Endothelial cell of umbilical vein (primary cell): ENCODE measurements around the gene ARSB. TPM values are rescaled to one million over a fixed set of nuclear protein-coding genes. Genes with fewer than 3 reads are reported as not detected.

Source experiments
- BruUV-seq: library from RNA; stranded (reverse); fragments of 400-500 nt; replicated peaks from 2 replicates; lab custom pipeline; 2021; lab: Mats Ljungman, UMichigan
- CTCF ChIA-PET: fragments of 300-600, 350-600 bp; sonication (Branson Sonifier 250); formaldehyde crosslinking; loops from one replicate; lab custom pipeline; 2021; ENCODE audit warnings: antibody characterized with exemption, inconsistent platforms; lab: Charles Lee
- POLR2A ChIA-PET: fragments of 300-600, 350-600 bp; sonication (Branson Sonifier 250); formaldehyde crosslinking; loops from one replicate; lab custom pipeline; 2021; ENCODE audit warnings: antibody characterized with exemption, inconsistent platforms; lab: Charles Lee
- DNase-seq: peaks from one replicate; pipeline ENCODE4 v3.0.0-alpha.2; 2011; ENCODE audit warnings: low read depth, low spot score
- FAIRE-seq: peaks from 2 replicates; lab custom pipeline; 2011; peaks lifted over from hg19 to GRCh38; lab: Jason Lieb, UNC
- H2AFZ ChIP-seq: 2 replicates; pipeline ENCODE4 v1.6.0; 2012; ENCODE audit warnings: low read depth, low read length, control low read depth, inconsistent platforms
- H3K27ac ChIP-seq: 2 replicates; pipeline ENCODE4 v1.5.1; 2011; ENCODE audit warnings: low read depth, mild to moderate bottlenecking, control low read depth, low read length, moderate library complexity; ENCODE audit not compliant: insufficient read depth
- H3K27me3 ChIP-seq, 2 experiments: 2 replicates each; pipeline versions ENCODE4 v1.6.0 to v1.6.1; 2011; ENCODE audit warnings: low read length in 2 of 2, mixed read lengths in 1 of 2; ENCODE audit not compliant: control insufficient read depth in 2 of 2, insufficient read depth in 2 of 2
- H3K36me3 ChIP-seq, 2 experiments: 2 replicates in 1 of 2; 3 replicates in 1 of 2; pipeline ENCODE4 v1.5.1; 2011; ENCODE audit warnings: low read length in 2 of 2, mild to moderate bottlenecking in 1 of 2, moderate library complexity in 1 of 2; ENCODE audit not compliant: control insufficient read depth in 2 of 2, insufficient read depth in 2 of 2; ENCODE audit errors: extremely low read depth in 1 of 2
- H3K4me1 ChIP-seq: 3 replicates; pipeline ENCODE4 v1.5.1; 2011; ENCODE audit warnings: mild to moderate bottlenecking, low read length; ENCODE audit not compliant: control insufficient read depth, insufficient read depth; ENCODE audit errors: extremely low read depth
- H3K4me2 ChIP-seq: 2 replicates; pipeline ENCODE4 v1.6.1; 2011; ENCODE audit warnings: low read length, control low read depth, mixed read lengths; ENCODE audit not compliant: insufficient read depth
- H3K4me3 ChIP-seq, 3 experiments: fragments of 200-600 bp in 1 of 3; sonication (generic), shearing (Covaris generic) in 1 of 3; replicated peaks in 1 of 3; 2 replicates each; pipeline ENCODE4 v1.5.1; 2011 to 2016; ENCODE audit warnings: control low read depth in 3 of 3, low read length in 3 of 3, mild to moderate bottlenecking in 2 of 3, inconsistent platforms in 1 of 3, low read depth in 1 of 3, moderate library complexity in 1 of 3; ENCODE audit not compliant: insufficient read depth in 1 of 3
- H3K79me2 ChIP-seq: 2 replicates; pipeline ENCODE4 v1.6.0; 2012; ENCODE audit warnings: low read length, inconsistent platforms; ENCODE audit not compliant: control insufficient read depth, insufficient read depth
- H3K9ac ChIP-seq: replicated peaks from 2 replicates; pipeline ENCODE3; 2011; ENCODE audit warnings: low read length, control low read depth; ENCODE audit not compliant: insufficient read depth; ENCODE audit errors: extremely low read depth
- H3K9me1 ChIP-seq: replicated peaks from 3 replicates; pipeline ENCODE4 v1.6.0; 2011; ENCODE audit warnings: mild to moderate bottlenecking, low read length; ENCODE audit not compliant: control insufficient read depth, insufficient read depth; ENCODE audit errors: extremely low read depth
- H3K9me3 ChIP-seq: replicated peaks from 2 replicates; pipeline ENCODE4 v1.5.1; 2012; ENCODE audit warnings: low read length, inconsistent platforms; ENCODE audit not compliant: control insufficient read depth, insufficient read depth
- H4K20me1 ChIP-seq: replicated peaks from 2 replicates; pipeline ENCODE3; 2011; ENCODE audit warnings: mild to moderate bottlenecking, low read length; ENCODE audit not compliant: control insufficient read depth, insufficient read depth; ENCODE audit errors: extremely low read depth
- EZH2 ChIP-seq: IDR thresholded peaks from 2 replicates; pipeline ENCODE4 v1.6.1; 2012; ENCODE audit warnings: borderline replicate concordance, low read depth, mild to moderate bottlenecking, moderate library complexity, low read length, inconsistent platforms; ENCODE audit not compliant: severe bottlenecking
- FOS ChIP-seq: IDR thresholded peaks from 2 replicates; pipeline ENCODE4 v1.6.1; 2011; ENCODE audit warnings: mild to moderate bottlenecking, low read length, moderate library complexity, borderline replicate concordance; ENCODE audit not compliant: insufficient read depth
- GATA2 ChIP-seq: IDR thresholded peaks from 2 replicates; pipeline ENCODE4 v1.7.0; 2011; ENCODE audit warnings: low read depth, mild to moderate bottlenecking, moderate library complexity, mixed read lengths, low read length; ENCODE audit not compliant: insufficient read length, insufficient read depth
- JUN ChIP-seq: IDR thresholded peaks from 2 replicates; pipeline ENCODE4 v1.6.1; 2011; ENCODE audit warnings: borderline replicate concordance, low read depth; ENCODE audit not compliant: insufficient read length, insufficient read depth
- MYC ChIP-seq: IDR thresholded peaks from one replicate; pipeline ENCODE4 v1.6.1; 2011; ENCODE audit warnings: mild to moderate bottlenecking, low read depth, low read length
- POLR2A ChIP-seq: IDR thresholded peaks from 2 replicates; pipeline ENCODE4 v1.6.1; 2012; ENCODE audit warnings: low read depth, mild to moderate bottlenecking, control low read depth, low read length
- POLR2AphosphoS5 ChIP-seq: IDR thresholded peaks from 2 replicates; pipeline ENCODE4 v1.6.1; 2012; ENCODE audit warnings: low read depth, mild to moderate bottlenecking, control low read depth, low read length, moderate library complexity; ENCODE audit not compliant: insufficient read depth
- dilution Hi-C: fragments of 300-500 bp; cut with MboI; formaldehyde crosslinking; loops from one replicate; pipeline ENCODE4 v1.15.0; 2019; ENCODE audit warnings: low sequenced_read_pairs; ENCODE audit not compliant: extremely low pct_ligation_motif_present
- intact Hi-C: fragments of 100-400 bp; cut with micrococcal nuclease; formaldehyde crosslinking; loops from one replicate; pipeline ENCODE4 v1.10.0; 2022
- polyA plus RNA-seq, 4 experiments: library from polyadenylated mRNA; depleted of rRNA in 3 of 4; stranded (reverse) in 3 of 4; unstranded in 1 of 4; fragments of >200 nt; gene quantifications; 2 replicates each; pipeline versions ENCODE4 v1.2.1 to v1.2.3, GENCODE V29; 2011 to 2012; ENCODE audit warnings: missing spikeins in 1 of 4
- total RNA-seq: library from RNA; stranded (reverse); gene quantifications from 2 replicates; pipeline ENCODE4 v1.2.3, GENCODE V29; 2021
- TF ChIP-seq, protein P1 (sequence below), 2 donors: IDR thresholded peaks; 1 replicate in 1 of 2; 2 replicates in 1 of 2; pipeline ENCODE4 v1.5.1; 2011; ENCODE audit warnings: low read length in 2 of 2, mild to moderate bottlenecking in 2 of 2, moderate library complexity in 2 of 2, control low read depth in 1 of 2, inconsistent platforms in 1 of 2, low read depth in 1 of 2; ENCODE audit not compliant: insufficient read depth in 1 of 2; ENCODE audit errors: extremely low read depth in 1 of 2
- TF ChIP-seq, protein P2 (sequence below): IDR thresholded peaks from 2 replicates; pipeline ENCODE4 v1.6.1; 2011; ENCODE audit not compliant: insufficient read depth, insufficient read length

The ARSB gene
- total and polyA plus RNA-seq, 2 donors (not counting 3 experiments of a cell fraction or from before 2014, with no cell fraction given) = 17.2 to 25.8 TPM

DNA sequence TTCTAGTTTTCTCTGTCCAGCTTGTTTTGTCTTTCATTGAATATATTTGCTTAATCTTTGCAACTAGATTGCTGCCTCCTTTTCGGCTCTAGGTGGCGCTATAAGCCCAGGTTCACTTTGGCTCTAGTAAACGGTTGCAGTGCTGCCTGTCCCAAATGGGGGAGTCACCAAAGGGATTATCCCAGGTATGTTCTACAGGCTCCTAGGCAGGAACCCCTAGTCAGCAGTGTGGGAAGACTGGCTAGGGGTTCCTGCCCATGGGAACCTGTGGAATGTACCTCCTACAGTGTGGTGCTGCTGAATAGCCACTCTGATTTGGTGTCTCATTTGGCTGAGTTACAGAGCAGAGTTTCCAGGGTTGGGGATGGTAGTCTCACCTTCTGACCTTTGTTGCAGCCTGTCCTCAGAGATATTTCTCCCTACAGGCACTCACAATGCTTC lies 85.2 kb downstream of the ARSB start:
- intact Hi-C loops (loop anchor here (1.0 kb wide), 4 partner anchors 65 to 564 kb away; no protein-coding TSS in a partner anchor), dilution Hi-C loops (no loop called here)
- no peak for TF ChIP-seq MYC
- TF ChIP-seq, protein P1, sequence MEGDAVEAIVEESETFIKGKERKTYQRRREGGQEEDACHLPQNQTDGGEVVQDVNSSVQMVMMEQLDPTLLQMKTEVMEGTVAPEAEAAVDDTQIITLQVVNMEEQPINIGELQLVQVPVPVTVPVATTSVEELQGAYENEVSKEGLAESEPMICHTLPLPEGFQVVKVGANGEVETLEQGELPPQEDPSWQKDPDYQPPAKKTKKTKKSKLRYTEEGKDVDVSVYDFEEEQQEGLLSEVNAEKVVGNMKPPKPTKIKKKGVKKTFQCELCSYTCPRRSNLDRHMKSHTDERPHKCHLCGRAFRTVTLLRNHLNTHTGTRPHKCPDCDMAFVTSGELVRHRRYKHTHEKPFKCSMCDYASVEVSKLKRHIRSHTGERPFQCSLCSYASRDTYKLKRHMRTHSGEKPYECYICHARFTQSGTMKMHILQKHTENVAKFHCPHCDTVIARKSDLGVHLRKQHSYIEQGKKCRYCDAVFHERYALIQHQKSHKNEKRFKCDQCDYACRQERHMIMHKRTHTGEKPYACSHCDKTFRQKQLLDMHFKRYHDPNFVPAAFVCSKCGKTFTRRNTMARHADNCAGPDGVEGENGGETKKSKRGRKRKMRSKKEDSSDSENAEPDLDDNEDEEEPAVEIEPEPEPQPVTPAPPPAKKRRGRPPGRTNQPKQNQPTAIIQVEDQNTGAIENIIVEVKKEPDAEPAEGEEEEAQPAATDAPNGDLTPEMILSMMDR (IDR thresholded peaks at IDR 0.05; ENCODE audit: extremely low read depth in 1 of 2, insufficient read depth in 1 of 2, low read depth in 1 of 2, low read length in 2 of 2) = peak; percentile 78 to 82

DNA sequence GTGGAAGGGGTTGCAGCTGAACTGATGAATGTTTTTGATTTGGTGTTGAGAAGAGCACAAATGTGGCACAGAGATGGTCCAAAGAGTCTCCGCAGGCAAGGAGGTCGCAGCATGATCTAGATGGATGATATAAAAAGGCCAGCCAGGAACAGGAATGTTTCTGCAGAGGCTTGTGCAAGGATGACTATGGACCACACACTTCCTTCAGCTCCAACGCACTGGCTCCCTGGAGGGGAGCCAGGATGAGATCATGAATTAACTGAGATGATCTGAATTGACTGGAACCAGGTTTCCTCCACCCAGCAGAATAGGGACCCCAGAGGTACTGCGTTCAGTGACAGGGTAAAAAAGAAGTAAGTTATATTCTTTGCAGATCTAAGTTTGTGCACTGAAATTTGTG lies 89.0 kb downstream of the ARSB start:
- dilution Hi-C loops = no loop called here
- no peaks in the 10 kb centered on the region for H3K4me1 ChIP-seq
- POLR2A ChIA-PET = interaction anchor here (0.5 kb wide), 1 partner anchor 77 kb away, joined by 6 read pairs; no protein-coding TSS in a partner anchor
- H3K27ac ChIP-seq = no peak overlapping the region
- H3K9me1 ChIP-seq = no peaks in the 10 kb centered on the region
- CTCF ChIA-PET = interaction anchor here (1.0 to 1.3 kb wide), 3 partner anchors 124 to 576 kb away, joined by 3 to 6 read pairs (median 4); no protein-coding TSS in a partner anchor
- no peaks in the 10 kb centered on the region for H3K27me3 ChIP-seq
- H3K79me2 ChIP-seq = no peaks in the 10 kb centered on the region
- intact Hi-C loops = no loop called here
- no peak overlapping the region for H3K9ac ChIP-seq
- BruUV-seq = no TSS peak
- no peaks in the 10 kb centered on the region for H3K36me3 ChIP-seq
- no peaks in the 10 kb centered on the region for H3K9me3 ChIP-seq
- H4K20me1 ChIP-seq = no peaks in the 10 kb centered on the region
- peak; percentile 38 for DNase-seq
- no peak for FAIRE-seq
- no peak overlapping the region for H3K4me2 ChIP-seq
- TF ChIP-seq, protein P1 (IDR thresholded peaks at IDR 0.05; ENCODE audit: extremely low read depth in 1 of 2, insufficient read depth in 1 of 2, low read depth in 1 of 2, low read length in 2 of 2) = no peak
- TF ChIP-seq, protein P2, sequence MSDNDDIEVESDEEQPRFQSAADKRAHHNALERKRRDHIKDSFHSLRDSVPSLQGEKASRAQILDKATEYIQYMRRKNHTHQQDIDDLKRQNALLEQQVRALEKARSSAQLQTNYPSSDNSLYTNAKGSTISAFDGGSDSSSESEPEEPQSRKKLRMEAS = no peak
- TF ChIP-seq FOS (no peak), MYC (no peak), POLR2A (no peak), GATA2 (no peak), POLR2AphosphoS5 (no peak), EZH2 (no peak), JUN (no peak)
- H2AFZ ChIP-seq = no peak overlapping the region
- H3K4me3 ChIP-seq = no peak overlapping the region

More for the DNA sequence above, 85.2 kb downstream of the ARSB start:
- H4K20me1 ChIP-seq = no peaks in the 10 kb centered on the region
- H3K36me3 ChIP-seq = no peaks in the 10 kb centered on the region
- no peaks in the 10 kb centered on the region for H3K27me3 ChIP-seq
- no peaks in the 10 kb centered on the region for H3K9me1 ChIP-seq
- DNase-seq (peak; percentile 69), FAIRE-seq (peak; percentile 63)
- no peaks in the 10 kb centered on the region for H3K9me3 ChIP-seq
- H3K4me2 ChIP-seq = no peak overlapping the region
- H3K27ac ChIP-seq = no peak overlapping the region
- ChIA-PET POLR2A (interaction anchor here (0.6 kb wide), 2 partner anchors 252 to 430 kb away, joined by 3 to 4 read pairs; no protein-coding TSS in a partner anchor), CTCF (interaction anchor here (0.6 to 6.4 kb wide), 75 partner anchors 9 to 1184 kb away, joined by 3 to 168 read pairs (median 4); partner anchors contain the start of genes ARSB and SCAMP1)
- H3K79me2 ChIP-seq = no peaks in the 10 kb centered on the region
- no peak overlapping the region for H3K4me3 ChIP-seq
- H3K4me1 ChIP-seq = no peaks in the 10 kb centered on the region
- no peak overlapping the region for H2AFZ ChIP-seq
- no TSS peak for BruUV-seq
- H3K9ac ChIP-seq = no peak overlapping the region
